Islet of Langerhans (tissue), 1 donor: ENCODE results near the gene SFTPA2.
"Not testable (repeated sequence)": the region's sequence is repeated elsewhere in the genome, so short reads cannot be mapped to it uniquely, and the experiment has no call there.

ENCODE experiments used
- FAIRE-seq: peaks from one replicate; lab custom pipeline; 2011; peaks lifted over from hg19 to GRCh38; lab: Jason Lieb, UNC

Gene SFTPA2

GRCh38 chr10:79560160-79560709 is at the start of gene SFTPA2:
SFTPA2 (minus strand) TSS chr10:79560407; CDS start chr10:79559483, 924 bp downstream.
- FAIRE-seq, result no peak

GRCh38 chr10:79608505-79609375 is 48.5 kb upstream of the SFTPA2 start:
- FAIRE-seq, result no peak

GRCh38 chr10:79605308-79605707 is 45.1 kb upstream of the SFTPA2 start:
- no peak for FAIRE-seq

GRCh38 chr10:79604294-79604693 is 44.1 kb upstream of the SFTPA2 start:
- FAIRE-seq, result no peak

- FAIRE-seq, result no peak
Measured at GRCh38 chr10:79602953-79603352, 42.7 kb upstream of the SFTPA2 start.

- FAIRE-seq, result no peak
Measured at GRCh38 chr10:79601939-79602338, 41.7 kb upstream of the SFTPA2 start.

- FAIRE-seq, result not testable (repeated sequence)
Measured at GRCh38 chr10:79599644-79600043, 39.4 kb upstream of the SFTPA2 start.

GRCh38 chr10:79595510-79595909 is 35.3 kb upstream of the SFTPA2 start:
- no peak for FAIRE-seq

- FAIRE-seq, result not testable (repeated sequence)
Measured at GRCh38 chr10:79594565-79594964, 34.4 kb upstream of the SFTPA2 start.

GRCh38 chr10:79593377-79593776 is 33.2 kb upstream of the SFTPA2 start:
- FAIRE-seq, result no peak

GRCh38 chr10:79588800-79589199 is 28.6 kb upstream of the SFTPA2 start:
- FAIRE-seq, result no peak

GRCh38 chr10:79586933-79587332 is 26.7 kb upstream of the SFTPA2 start:
- no peak for FAIRE-seq

GRCh38 chr10:79585870-79586527 is 25.8 kb upstream of the SFTPA2 start:
- no peak for FAIRE-seq

GRCh38 chr10:79583488-79584024 is 23.3 kb upstream of the SFTPA2 start:
- FAIRE-seq, result no peak

- FAIRE-seq, result not testable (repeated sequence)
Measured at GRCh38 chr10:79582954-79583353, 22.7 kb upstream of the SFTPA2 start.

GRCh38 chr10:79582096-79582495 is 21.9 kb upstream of the SFTPA2 start:
- no peak for FAIRE-seq

GRCh38 chr10:79581044-79581443 is 20.8 kb upstream of the SFTPA2 start:
- no peak for FAIRE-seq

GRCh38 chr10:79579361-79579760 is 19.2 kb upstream of the SFTPA2 start:
- no peak for FAIRE-seq

GRCh38 chr10:79570624-79571023 is 10.4 kb upstream of the SFTPA2 start:
- not testable (repeated sequence) for FAIRE-seq

GRCh38 chr10:79563426-79563825 is 3.2 kb upstream of the SFTPA2 start:
- FAIRE-seq, result no peak

- FAIRE-seq, result no peak
Measured at GRCh38 chr10:79562135-79562756, 2.0 kb upstream of the SFTPA2 start.

GRCh38 chr10:79561257-79561656 is 1.1 kb upstream of the SFTPA2 start:
- FAIRE-seq, result no peak

GRCh38 chr10:79559726-79560125 is 481 bp downstream of the SFTPA2 start:
- no peak for FAIRE-seq
